Measurements from ENCODE around the gene AIFM1.
A peak's percentile ranks its signal among the peaks of the same experiment; 100 is the strongest.
"Not testable (repeated sequence)": the region's sequence is repeated elsewhere in the genome, so short reads cannot be mapped to it uniquely, and the experiment has no call there.

AIFM1 gene

DNA sequence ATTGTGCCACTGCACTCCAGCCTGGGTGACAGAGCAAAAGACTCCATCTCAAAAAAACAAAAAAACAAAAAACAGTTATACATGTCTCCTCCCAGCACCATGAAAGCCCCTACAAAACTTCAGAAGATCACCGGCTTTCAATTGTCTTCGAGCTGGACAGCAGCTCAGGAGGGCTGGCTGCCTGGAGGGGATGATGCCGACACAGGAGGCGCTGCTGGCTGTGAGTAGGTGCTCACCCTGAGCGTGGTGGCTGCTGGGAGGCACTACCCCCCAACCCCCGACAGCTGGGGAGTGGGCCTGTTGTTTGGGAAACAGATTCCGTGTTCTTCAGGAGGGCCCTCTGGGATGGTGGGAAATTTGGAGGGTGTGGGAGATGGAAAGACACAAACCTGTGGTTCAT lies 48.5 kb downstream of the AIFM1 start:
- DNase-seq = no peak

DNA sequence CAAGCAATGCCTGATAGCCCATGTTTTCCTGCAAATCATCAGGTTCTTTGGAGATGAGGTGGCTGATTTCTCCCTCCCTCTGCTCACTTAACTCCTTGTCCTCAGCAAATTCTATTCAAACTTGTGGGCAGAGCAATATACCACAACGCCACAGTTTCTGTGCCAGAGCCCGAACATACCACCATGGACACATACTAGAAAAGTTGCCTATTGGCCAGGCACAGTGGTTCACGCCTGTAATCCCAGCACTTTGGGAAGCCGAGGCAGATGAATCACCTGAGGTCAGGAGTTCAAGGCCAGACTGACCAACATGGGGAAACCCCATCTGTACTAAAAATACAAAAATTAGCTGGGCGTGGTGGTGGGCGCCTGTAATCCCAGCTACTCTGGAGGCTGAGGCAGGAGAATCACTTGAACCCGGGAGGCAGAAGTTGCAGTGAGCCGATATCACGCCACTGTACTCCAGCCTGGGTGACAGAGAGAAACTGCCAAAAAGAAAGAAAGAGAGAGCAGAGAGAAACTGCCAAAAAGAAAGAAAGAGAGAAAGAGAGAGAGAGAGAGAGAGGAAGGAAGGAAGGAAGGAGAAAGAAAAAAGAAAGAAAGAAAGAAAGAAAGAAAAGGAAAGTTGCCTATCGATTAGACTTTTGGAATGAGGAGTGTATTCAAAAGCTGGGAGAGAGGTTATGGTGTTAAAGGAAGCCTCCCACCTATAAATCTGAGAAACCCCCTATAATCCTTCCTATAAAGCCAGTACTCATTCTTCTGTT lies 50.3 kb downstream of the AIFM1 start:
- not testable (repeated sequence) for DNase-seq

DNA sequence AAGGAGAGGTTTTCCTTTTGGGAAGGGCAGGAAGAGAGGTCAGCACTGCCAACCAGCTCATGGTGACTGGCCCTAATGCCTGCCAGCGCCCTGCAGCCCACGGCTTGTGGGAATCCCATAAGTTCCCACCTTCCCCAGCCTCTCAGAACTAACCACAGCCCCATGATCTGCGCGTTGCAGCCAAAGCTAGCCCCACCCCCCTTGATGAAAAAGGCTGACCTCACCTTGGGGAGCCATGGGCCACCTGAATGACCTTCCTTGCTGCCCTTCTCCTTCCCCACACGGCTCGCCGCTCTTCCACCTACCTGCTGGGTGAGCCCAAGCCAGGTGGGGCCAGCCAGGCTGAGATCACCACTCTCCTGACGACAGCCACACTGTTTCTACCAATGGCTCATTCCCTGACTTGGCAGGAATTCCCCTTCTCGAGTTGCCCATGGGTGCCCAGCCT lies 51.5 kb downstream of the AIFM1 start:
- no peak for DNase-seq

DNA sequence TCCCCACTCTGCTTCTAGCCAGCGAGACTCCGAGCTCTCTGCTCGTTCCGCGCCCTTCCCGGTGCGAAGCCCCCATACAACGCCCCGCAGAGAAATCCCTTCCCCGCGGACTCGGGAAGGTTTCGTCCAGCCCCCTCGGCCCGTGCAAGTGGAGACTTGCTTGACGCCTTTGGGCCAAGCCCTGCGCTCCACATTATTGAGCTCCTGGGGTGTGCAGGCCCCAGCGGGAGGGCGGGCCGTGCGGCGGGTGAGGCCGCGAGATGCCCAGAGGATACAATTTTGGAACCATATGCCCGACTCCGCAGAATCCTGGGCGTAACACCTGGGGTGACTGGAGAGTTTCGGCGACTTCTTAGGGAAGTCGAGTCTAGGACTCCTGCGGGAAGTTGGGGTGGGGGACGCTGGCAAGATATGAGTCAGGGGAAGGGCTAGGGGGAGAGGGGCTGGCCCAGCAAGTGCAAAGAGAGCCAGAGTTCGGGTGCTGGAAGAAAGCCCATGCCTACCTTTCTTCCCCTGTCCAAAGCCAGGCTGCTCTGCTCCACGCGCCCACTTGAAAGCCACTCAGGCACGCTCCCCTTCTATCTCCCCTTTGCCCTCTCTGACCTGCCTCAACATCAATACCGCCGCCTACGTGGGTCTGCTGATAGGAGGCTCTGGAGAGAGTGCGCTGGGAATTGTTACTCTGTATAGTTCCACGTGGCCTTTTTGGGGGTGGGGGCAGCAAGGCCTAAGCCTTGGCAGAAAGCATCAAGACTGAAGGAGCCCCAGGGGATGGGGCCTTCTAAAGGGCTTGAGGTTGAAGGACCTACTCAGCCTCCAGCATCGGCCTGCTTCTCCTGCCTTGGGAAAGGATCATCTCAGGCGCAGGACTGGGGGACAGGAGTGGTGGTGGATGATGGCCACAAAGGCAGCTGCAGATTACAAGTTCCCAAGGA lies 54.2 kb downstream of the AIFM1 start:
- DNase-seq = no peak

DNA sequence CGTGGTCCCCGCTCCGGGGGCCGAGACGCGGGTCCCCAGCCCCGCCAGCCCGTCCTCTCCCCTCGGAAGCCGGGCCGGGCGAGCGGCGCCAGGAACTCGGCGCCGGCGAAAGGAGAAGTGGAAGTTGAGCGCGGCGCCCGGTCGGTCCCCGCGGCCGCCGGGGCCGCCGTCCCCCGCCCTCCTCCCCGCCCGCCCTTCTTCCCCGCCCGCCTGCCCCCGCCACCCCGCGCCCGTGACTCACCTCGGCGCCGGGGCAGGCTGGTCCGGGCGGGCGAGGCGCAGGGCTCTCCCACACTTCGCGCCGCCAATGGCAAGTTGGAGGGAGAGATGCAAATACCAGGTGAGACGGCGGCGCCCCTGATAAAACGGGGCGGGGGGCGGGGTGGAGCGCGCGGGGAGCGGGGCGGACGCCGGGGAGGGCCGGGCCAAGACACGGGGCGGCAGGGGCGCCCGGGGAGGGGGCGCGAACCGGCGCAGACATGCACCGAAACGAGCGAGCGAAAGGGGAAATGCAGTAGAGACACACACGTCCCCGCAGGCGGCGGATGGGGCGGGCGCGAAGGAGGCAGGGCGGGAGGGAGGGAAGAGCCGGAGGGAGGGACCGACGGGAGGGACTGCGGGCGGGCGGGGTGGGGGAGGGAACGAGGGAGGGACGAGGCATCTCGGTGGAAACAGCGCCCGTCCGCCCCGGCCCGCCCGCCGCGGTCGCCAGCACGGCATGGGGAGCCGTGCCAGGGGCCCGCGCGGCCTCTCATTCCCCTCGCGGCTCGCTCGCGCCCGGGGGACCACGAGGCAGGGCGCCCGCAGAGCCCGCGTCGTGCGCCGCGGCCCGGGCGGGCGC lies 55.0 kb downstream of the AIFM1 start, which contains the start of gene ELF4:
TSS of gene ELF4 (minus strand) at position 119 of the 841 bp plus-strand sequence. CDS start 29,167 bp downstream, outside the sequence.
- DNase-seq = peak; percentile 67

DNA sequence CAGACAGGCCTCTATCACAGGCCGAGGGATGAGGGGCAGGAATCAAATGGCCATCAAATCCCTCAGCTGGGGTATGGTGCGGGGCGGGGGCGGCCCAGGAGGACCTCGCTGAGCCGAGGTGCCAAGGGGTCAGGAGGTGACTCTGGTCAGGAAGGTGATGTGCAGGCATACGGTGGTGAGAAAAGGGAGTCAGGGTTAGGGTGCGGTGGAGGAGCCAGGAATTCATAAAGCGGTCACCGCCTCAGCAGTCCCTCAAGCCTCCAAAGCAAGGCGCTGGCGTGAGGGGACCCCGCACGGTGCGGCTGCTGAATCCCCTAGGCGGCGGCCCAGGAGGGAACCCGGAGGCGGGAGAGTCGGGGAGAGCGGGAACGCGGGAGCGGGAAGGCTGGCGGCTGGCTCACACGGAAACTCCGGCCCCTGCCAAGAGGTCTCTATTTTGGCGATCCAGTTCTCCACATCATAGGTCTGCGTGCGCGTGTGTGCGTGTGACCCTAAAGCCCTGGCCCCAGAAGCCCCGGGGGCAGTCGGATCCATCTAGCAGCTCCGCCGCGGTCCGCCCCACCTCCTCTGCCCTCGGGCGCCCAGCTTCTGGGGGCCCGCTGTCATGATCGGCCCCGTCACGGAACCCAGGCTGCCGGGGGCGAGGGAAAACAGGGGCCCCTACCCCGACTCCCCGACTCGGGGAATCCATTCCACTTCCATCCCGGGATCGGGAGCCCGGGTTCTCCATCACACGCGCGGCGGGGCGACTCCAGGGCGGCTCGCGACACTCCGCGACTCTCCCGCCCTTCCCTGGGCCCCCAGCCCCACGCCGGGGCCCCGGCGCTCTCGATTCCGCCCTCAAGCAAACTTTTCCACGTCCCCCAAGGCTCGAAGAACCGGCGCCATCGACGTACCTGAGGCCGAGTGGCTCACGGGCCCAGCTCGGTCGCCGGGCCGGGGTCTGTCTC lies 55.9 kb downstream of the AIFM1 start:
- no peak for DNase-seq

DNA sequence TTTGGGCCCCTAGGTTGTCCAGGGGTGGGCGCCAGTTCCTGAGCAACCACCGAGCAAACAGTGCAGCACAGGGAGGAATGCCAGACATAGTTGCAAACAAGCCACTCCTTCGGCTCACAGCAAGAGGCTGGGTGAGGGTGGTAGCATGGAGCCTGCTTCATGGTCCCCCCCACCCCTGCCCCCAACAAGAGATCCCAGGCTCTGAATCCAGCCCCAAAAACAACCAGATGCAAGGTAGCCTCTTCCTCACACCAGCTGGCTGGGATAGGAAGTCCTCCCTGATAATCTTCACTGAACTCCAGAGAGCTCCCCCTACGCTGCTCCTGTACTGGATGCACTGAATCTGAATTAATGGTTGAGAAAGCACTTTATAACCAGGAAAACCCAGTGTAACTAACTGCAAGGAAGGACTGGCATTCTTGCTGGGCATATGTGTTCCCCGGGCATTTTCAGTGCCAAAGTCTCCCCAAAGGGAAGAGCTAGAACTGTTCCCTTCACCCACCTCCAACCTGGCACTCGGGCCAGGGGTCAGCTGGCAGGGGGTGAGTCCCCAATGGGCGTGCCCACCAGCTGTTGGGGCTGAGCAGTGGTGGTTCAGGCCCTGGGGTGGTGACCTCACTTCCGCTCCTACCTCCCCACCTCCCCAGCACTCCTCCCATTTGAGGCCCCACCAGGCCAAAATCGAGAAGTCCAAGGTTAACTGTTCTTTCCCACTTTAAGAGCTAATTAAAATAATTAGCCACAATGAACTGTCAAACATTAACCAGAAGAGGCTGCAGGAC lies 56.8 kb downstream of the AIFM1 start:
- peak; percentile 41 for DNase-seq

DNA sequence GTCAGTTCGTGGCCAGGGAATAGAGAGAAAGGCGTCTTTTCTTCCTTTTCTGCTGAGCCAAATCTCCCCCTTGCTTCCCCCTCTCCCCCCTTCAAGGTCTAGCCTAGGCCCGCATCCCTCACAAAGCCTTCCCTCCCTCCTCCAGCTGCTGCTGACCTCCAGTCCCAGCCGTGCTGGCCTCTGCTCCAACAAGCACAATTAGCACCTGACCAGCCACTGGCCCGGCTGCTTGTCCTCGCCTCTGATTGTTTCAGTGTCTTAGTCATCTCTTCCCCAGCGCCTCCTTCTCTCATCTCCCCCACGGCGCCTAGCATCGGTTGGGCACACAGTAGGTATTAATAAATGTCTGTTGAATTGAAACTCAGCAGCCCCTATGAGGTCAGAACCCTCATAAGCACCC lies 59.6 kb downstream of the AIFM1 start:
- no peak for DNase-seq

DNA sequence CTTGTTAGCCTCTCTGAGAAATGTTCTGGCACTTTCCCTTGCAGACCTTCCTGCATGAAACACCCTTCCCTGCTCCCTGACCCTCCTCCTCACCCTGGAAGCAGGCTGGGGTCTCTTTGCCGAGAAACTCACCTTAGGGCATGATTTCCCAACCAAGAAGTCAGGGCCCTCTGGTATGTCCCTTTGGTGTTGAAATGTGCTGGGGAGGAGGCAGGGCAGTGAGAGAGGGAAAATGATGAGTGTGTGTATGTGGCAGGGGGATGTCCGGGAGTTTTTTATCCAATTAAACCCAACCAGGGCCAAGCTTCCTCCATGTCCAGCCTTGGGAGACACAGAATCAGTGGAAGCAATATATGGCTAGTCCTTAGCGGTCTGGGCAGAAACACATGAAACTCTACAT lies 60.4 kb downstream of the AIFM1 start:
- DNase-seq = no peak

DNA sequence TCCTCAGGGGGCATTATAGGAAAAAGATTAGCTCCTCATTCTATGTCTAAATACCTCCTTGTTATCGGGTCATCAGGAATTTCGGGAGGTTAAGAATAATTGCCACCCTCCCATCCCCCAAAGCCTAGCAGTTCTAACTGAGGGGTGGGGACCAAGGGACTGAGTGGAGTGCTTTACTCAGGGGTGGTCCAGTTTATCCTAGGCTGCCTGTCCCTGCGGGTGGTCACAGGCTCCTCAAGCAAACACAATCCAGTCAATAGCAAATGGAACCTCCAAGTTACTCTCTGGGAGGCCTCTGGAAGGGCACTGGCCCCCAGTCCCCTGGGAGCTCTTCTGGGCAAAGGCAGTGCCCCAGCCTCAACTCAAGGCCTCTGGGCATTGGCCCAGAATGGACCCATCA lies 62.0 kb downstream of the AIFM1 start:
- DNase-seq = no peak

DNA sequence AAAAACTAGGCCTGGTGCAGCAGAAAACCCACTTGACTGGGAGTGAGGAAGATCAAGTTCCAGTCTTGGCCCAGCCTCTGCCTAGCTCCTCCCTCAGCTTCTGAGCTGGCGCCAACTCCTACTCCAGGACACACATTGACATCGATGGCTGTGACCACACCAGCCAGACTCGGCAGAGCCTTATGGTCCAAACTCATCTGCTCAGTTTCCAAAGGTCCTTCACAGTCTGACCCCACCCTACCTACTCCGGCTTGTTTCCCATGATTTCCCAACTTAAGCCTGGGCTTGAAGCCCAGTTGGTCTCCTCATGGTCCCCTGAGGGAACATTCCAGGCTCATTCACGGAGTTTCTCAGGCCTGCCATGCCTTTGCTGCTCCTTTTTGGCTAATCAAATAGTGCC lies 65.5 kb downstream of the AIFM1 start:
- no peak for DNase-seq

DNA sequence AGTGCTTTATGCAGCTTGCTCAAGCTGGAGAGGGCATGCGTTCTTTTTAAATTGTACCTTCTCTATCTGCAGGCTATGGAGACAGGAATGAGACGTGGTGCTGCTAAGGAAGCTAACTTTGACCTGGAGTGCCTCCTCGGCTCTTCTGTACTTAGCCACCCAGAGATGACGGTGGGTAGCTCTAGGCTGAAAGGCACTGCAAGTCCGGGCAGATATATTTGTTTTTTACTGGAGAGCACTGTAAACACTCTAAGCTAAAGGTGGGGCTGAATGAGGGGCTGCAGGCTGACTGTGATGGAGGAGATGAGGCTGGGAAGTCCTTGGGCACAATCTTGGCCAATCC lies 67.5 kb downstream of the AIFM1 start:
- no peak for DNase-seq

DNA sequence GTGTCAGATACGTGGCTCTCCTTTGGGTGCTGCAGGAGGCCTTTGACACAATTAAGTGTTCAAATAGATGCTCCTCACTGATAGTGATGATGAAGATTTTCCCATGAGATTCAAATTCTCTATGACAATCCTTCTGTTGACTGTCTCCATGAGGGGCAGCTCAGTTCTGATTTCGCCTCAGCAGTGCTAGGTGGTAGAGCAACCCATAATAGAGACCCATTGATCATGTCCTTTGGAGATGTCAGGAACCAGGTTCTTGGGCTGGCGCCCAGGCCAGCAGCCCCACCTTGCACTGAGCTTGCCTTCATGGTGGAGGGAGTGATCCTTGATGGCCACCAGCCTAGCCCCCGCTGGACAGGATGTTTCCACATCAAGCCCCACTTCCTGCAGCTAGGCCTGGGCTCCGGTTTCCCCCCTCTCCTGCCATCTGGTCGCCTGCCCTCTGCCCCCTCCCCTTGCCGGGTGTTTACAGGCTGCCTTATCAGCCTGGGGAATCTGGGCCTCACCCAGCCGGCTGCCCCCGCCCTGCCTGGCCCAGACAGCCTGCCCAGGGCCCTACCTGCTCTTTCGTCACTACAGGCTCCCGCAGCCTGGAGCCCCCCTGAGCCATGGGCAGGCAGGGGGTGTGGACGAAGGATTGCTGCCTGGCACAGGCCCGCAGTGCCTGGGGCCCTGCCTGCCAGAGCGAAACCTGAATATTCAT lies 68.0 kb downstream of the AIFM1 start:
- DNase-seq = no peak

DNA sequence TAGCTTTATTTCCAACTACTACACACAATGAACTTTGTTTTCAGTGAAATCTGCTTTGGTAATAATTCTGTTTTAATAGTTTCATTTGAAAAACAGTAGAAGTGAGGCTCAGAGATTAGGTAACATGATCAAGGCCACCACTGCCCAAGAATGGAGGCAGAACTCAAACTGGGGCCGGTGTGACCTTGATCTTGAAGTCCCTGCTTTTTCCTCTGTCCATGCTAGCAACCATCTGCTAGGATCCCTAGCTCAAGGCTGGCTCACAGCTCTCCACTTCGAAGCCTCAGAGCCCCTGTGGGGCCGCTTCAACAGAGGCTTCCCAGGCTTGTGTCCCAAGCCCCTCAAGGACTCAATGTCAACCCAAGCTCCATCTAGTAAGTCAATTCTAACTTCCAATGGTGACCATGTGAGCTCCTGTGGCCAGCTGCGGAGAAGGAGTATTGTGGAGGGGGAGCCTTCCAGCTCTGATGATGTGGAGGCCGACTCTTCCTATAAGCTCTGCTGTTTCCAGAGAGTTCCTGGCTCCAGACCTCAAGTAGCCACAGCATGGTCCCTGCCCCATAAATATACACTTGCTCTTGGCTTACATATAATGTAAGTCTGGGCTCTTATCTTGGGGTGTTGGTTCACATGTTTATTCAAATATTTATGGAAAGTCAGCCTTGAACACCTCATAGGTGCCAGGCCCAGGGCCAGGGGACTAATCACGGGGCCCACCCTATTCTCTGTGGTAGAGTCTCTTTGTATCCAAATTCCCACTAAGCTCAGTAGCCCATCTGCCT lies 70.2 kb downstream of the AIFM1 start:
- no peak for DNase-seq

DNA sequence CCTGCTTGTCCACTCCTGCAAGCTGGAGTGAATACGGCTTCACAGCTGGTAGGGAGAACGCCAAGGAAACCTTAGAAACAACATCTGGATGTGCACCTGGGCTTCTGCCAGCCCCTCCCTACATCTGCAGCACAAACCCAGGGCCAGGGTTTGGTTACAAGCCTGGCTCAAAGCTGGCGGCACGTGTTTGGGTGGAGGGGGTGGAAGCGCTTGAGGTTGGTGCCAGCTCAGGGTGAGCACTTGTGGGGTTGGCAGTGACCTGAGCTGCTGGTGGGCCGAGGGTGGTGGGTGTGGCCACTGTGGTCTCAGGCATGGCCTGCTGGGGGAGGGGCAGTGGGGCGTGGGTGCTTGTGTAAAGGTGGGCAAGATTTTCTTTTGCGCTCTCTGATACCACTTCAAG lies 70.9 kb downstream of the AIFM1 start:
- DNase-seq = no peak

DNA sequence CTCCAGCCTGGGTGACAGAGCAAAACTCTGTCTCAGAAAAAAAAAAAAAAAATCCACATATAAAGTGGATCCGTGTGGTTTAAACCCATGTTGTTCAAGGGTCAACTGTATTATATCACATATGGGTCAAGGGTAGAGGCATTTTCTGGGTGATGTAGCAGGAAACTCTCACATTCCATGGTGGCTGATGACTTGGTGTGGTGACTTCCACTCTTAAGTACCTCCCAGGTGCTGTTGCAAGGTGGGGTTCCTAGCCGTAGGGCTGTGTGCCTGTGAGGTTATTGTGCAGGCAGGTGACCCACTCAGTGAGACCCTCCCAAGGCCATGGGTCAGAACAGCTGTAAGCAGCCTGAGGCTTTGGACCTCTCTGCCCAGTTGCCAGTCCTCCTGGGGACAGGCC lies 72.4 kb downstream of the AIFM1 start:
- no peak for DNase-seq

DNA sequence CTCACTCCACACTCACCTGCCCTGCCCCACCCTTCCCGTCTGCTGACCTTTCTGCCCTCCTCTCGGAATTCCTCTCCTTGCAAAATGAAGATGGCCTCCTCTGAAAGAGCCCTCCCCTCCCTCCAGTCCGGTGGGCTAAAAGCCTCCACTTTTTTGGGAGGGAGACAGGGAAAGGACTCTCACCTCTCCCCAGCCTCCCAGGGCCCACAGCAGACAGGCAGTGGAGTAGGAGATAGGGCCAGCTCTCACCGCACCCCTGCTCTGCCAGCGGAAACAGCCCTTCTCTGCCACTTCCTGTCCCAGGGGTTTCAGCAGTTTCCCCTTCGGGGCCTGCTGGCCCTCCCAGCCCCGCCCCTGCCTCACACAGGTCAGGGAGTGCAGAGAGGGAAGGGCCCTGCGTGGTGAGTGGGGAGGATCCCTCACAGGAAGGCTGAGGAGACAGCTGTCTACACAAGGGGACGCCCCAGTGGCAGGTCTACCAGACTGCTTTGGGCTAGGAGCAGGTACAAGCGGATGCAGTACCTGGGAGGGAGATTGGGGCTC lies 73.6 kb downstream of the AIFM1 start:
- peak; percentile 74 for DNase-seq

DNA sequence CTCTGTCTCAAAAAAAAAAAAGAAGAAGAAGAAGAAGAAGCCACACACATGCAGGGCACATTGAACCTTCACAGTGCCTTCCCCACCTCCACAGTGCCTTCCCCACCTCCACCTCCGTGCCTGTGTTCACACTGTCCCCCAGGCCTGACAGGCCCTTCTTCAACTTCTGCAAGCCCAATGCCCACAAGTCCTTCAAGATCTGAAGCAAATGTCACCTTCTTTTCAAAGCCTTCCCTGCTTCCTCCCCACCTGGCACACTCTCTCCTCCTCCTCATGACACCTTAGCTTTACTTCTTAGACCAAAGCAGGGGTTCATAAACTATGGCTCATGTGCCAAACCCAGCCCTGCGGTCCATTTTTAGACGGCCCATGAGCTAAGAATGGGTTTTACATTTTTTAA lies 75.3 kb downstream of the AIFM1 start:
- no peak for DNase-seq
